ENCODE results near the gene FLOT1. TPM values are rescaled to one million over a fixed set of nuclear protein-coding genes. Genes with fewer than 3 reads are reported as not detected.

The FLOT1 gene
- total RNA-seq, 1 experiment from 2014 or later: 243 TPM

DNA sequence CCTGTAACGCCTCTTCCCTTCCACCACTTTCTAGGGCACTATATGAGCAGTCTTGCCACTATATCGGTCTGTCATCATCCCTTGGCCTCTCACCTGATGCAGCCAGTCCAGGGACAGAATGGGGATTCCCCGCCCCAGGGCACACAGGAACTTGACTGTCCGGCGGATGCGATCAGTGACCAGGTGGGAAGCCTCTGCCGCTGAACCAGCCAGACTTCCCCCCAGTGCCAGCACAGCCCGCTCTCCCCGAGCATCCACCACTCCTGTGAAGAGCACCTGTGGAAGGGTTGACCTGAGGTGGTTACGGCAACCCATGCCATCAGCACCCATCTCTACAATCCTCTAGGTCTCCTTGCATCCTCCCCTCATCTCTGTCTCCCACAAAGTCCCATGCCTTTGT, 39.5 kb downstream of the FLOT1 start:
- Mint-ChIP-seq H3K9me3 (ENCODE audit: low read depth, unreplicated experiment) (no peaks in the 10 kb centered on the region), H3K4me3 (ENCODE audit: low read depth, unreplicated experiment) (no peak overlapping the region), H3K27me3 (ENCODE audit: unreplicated experiment) (no peaks in the 10 kb centered on the region), H3K4me1 (ENCODE audit: low read depth, unreplicated experiment) (peaks cover 15% of the 10 kb centered on the region), H3K27ac (ENCODE audit: unreplicated experiment) (no peak overlapping the region), H3K36me3 (ENCODE audit: insufficient read depth, unreplicated experiment) (peaks cover 50% of the 10 kb centered on the region)
- CTCF ChIA-PET: no interaction called here
- intact Hi-C loops (cut with micrococcal nuclease; ENCODE audit: unreplicated experiment): no loop called here
- DNase-seq: no peak
- TF ChIP-seq CTCF (IDR thresholded peaks at IDR 0.05; ENCODE audit: unreplicated experiment): no peak
- no TSS peak for BruUV-seq (replicated peaks)

GRCh38 chr6:30700340-30700739, 42.1 kb downstream of the FLOT1 start:
- H3K9me3 Mint-ChIP-seq (ENCODE audit: low read depth, unreplicated experiment): no peaks in the 10 kb centered on the region
- intact Hi-C loops (cut with micrococcal nuclease; ENCODE audit: unreplicated experiment): no loop called here
- no TSS peak for BruUV-seq (replicated peaks)
- no peak for TF ChIP-seq CTCF (IDR thresholded peaks at IDR 0.05; ENCODE audit: unreplicated experiment)
- H3K4me3 Mint-ChIP-seq (ENCODE audit: low read depth, unreplicated experiment): no peak overlapping the region
- peaks cover 1% of the 10 kb centered on the region for H3K4me1 Mint-ChIP-seq (ENCODE audit: low read depth, unreplicated experiment)
- no peak overlapping the region for H3K27ac Mint-ChIP-seq (ENCODE audit: unreplicated experiment)
- no peak for DNase-seq
- no peaks in the 10 kb centered on the region for H3K27me3 Mint-ChIP-seq (ENCODE audit: unreplicated experiment)
- CTCF ChIA-PET: no interaction called here
- peaks cover 36% of the 10 kb centered on the region for H3K36me3 Mint-ChIP-seq (ENCODE audit: insufficient read depth, unreplicated experiment)

- Mint-ChIP-seq H3K36me3 (ENCODE audit: insufficient read depth, unreplicated experiment) (peaks cover 14% of the 10 kb centered on the region), H3K27ac (ENCODE audit: unreplicated experiment) (no peak overlapping the region), H3K9me3 (ENCODE audit: low read depth, unreplicated experiment) (no peaks in the 10 kb centered on the region), H3K4me3 (ENCODE audit: low read depth, unreplicated experiment) (no peak overlapping the region), H3K27me3 (ENCODE audit: unreplicated experiment) (no peaks in the 10 kb centered on the region), H3K4me1 (ENCODE audit: low read depth, unreplicated experiment) (peaks cover 21% of the 10 kb centered on the region)
- CTCF ChIA-PET: interaction anchor here (2.0 kb wide), 1 partner anchor 21 kb away, joined by 14 read pairs; the partner anchor contains the start of gene MDC1
- no TSS peak for BruUV-seq (replicated peaks)
- no peak for DNase-seq
- intact Hi-C loops (cut with micrococcal nuclease; ENCODE audit: unreplicated experiment): no loop called here
- no peak for TF ChIP-seq CTCF (IDR thresholded peaks at IDR 0.05; ENCODE audit: unreplicated experiment)
Measured at GRCh38 chr6:30696432-30696831, 46.1 kb downstream of the FLOT1 start.

DNA sequence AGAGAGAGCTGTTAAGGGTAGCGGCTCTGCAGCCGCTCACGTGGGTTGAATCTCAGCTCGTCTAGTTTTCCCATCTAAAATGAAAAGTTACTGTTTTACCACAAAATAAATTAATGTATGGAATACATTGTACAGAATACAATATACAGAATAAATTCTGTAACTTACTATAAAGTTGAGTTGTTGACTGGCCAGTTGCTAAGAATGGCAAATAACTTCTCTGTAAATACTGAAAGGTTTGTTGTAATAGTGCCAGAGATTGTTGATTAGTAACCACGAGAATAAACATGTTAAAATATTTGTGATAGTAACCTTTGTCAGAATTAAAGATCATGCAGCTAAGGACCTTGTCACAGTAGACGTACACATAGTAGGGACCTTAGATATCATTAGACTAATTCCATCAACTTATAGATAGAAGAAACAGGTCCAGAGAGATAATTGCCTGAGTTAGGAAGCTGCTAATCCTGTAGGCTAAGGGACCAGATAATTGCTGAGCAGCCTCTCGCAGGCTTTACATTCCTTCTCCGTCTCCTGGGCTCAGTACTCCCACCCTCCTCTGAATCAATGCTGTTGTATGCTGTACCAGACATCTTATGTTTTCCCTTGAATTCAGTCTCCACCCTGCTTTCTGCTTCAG, 51.2 kb downstream of the FLOT1 start:
- no TSS peak for BruUV-seq (replicated peaks)
- intact Hi-C loops (cut with micrococcal nuclease; ENCODE audit: unreplicated experiment): loop anchor here (1.0 kb wide), 1 partner anchor 27 kb away; no protein-coding TSS in a partner anchor
- H3K9me3 Mint-ChIP-seq (ENCODE audit: low read depth, unreplicated experiment): no peaks in the 10 kb centered on the region
- peak overlapping the region; percentile 74 for H3K4me3 Mint-ChIP-seq (ENCODE audit: low read depth, unreplicated experiment)
- no peak for DNase-seq
- peaks cover 60% of the 10 kb centered on the region for H3K4me1 Mint-ChIP-seq (ENCODE audit: low read depth, unreplicated experiment)
- H3K27me3 Mint-ChIP-seq (ENCODE audit: unreplicated experiment): no peaks in the 10 kb centered on the region
- peak overlapping the region; percentile 38 for H3K27ac Mint-ChIP-seq (ENCODE audit: unreplicated experiment)
- H3K36me3 Mint-ChIP-seq (ENCODE audit: insufficient read depth, unreplicated experiment): peaks cover 46% of the 10 kb centered on the region
- CTCF ChIA-PET: interaction anchor here (0.6 to 2.4 kb wide), 4 partner anchors 9 to 120 kb away, joined by 3 to 12 read pairs (median 6); partner anchors contain the start of gene MDC1
- TF ChIP-seq CTCF (IDR thresholded peaks at IDR 0.05; ENCODE audit: unreplicated experiment): no peak

Data from Calu3 (cell line).